GM13976 (cell line): Measurements from ENCODE around the gene ZSWIM6.

Experiments
- DNase-seq: peaks from one replicate; pipeline ENCODE4 v3.0.0; 2012; ENCODE audit warnings: low spot score
- CTCF ChIP-seq: IDR thresholded peaks from 2 replicates; pipeline ENCODE4 v1.5.1; 2012; ENCODE audit warnings: borderline replicate concordance, mild to moderate bottlenecking; ENCODE audit not compliant: insufficient read depth; ENCODE audit errors: extremely low read depth, missing control alignments, control extremely low read depth
- in situ Hi-C: fragments of 300-500 bp; cut with MboI; formaldehyde crosslinking; loops from one replicate; pipeline ENCODE4 v1.12.0; 2022; ENCODE audit warnings: low sequenced_read_pairs, mixed read lengths, inconsistent platforms; ENCODE audit not compliant: unreplicated experiment

ZSWIM6 gene

GRCh38 chr5:61394078-61394704 is 62.1 kb downstream of the ZSWIM6 start:
- in situ Hi-C loops = no loop called here
- DNase-seq = no peak
- TF ChIP-seq CTCF = no peak

GRCh38 chr5:61394793-61395192 is 62.7 kb downstream of the ZSWIM6 start:
- in situ Hi-C loops = no loop called here
- no peak for DNase-seq

GRCh38 chr5:61397238-61397637 is 65.2 kb downstream of the ZSWIM6 start:
- DNase-seq = no peak
- TF ChIP-seq CTCF = no peak
- in situ Hi-C loops = no loop called here

More at GRCh38 chr5:61394793-61395192, 62.7 kb downstream of the ZSWIM6 start:
- TF ChIP-seq CTCF = no peak

DNA sequence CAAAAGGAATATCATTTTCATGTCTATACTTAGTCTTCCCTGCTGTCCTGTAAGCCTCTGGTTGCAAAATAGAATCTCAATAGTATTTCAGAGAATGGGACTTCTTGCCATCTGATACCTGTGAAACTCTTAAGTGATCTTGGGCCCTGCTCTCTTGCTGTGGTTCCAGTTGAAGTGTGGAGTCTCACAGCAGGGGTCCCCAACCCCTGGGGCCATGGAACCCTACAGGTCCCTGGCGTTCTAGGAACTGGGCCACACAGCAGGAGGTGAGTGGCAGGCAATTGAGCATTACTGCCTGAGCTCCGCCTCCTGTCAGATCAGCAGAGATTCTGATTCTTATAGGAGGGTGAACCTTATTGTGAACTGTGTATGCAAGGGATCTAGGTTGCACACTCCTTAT is 65.9 kb downstream of the ZSWIM6 start:
- TF ChIP-seq CTCF = no peak
- in situ Hi-C loops = no loop called here
- DNase-seq = no peak

GRCh38 chr5:61398440-61398839 is 66.4 kb downstream of the ZSWIM6 start:
- in situ Hi-C loops = no loop called here
- no peak for DNase-seq
- no peak for TF ChIP-seq CTCF

- no peak for TF ChIP-seq CTCF
- no peak for DNase-seq
- in situ Hi-C loops = no loop called here
These were observed 67.6 kb downstream of the ZSWIM6 start for GRCh38 chr5:61399679-61400078.

DNA sequence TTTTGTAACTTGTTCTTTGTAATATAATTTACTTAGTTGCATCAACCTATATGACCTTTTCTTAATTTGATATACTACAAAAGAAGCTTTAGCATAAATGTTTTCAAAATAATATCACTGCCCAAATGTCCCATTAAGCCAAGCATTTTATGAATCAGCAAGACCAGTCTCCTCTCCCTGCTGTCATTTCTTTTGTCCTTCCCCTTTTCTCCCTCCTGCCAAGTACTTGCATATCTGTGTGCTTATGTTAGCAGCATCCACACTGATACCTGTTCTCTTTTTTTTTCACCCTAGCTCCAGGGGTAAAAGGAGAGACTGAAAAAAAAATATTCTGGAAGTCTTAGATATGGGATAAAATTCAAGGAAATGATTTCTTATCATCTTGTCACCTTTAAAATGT is 69.7 kb downstream of the ZSWIM6 start:
- in situ Hi-C loops = no loop called here
- no peak for DNase-seq
- TF ChIP-seq CTCF = no peak
